Bronchial epithelial cell (primary cell): ENCODE results near the gene ATG12. TPM values are rescaled to one million over a fixed set of nuclear protein-coding genes. Genes with fewer than 3 reads are reported as not detected.

Experiments
- DNase-seq: peaks from one replicate; pipeline ENCODE4 v3.0.0-alpha.2; 2010; ENCODE audit warnings: low read depth
- FAIRE-seq: peaks from 2 replicates; lab custom pipeline; 2011; peaks lifted over from hg19 to GRCh38; lab: Jason Lieb, UNC
- H3K27me3 ChIP-seq: 2 replicates; pipeline ENCODE4 v1.5.1; 2011; ENCODE audit warnings: low read length; ENCODE audit not compliant: control insufficient read depth, insufficient read depth
- H3K36me3 ChIP-seq: 2 replicates; pipeline ENCODE4 v1.5.1; 2011; ENCODE audit warnings: low read length; ENCODE audit not compliant: control insufficient read depth, insufficient read depth
- H3K4me3 ChIP-seq: 2 replicates; pipeline ENCODE4 v1.5.1; 2011; ENCODE audit warnings: mild to moderate bottlenecking, low read depth, low read length, control low read depth
- total RNA-seq: library from RNA; depleted of rRNA; stranded (reverse); fragments of >200 nt; gene quantifications from 2 replicates; pipeline ENCODE4 v1.2.1, GENCODE V29; 2014
- TF ChIP-seq, protein P1 (sequence below): IDR thresholded peaks from 2 replicates; pipeline ENCODE4 v1.5.1; 2011; ENCODE audit warnings: mild to moderate bottlenecking, moderate library complexity, low read length, control low read depth, inconsistent platforms; ENCODE audit not compliant: insufficient read depth, severe bottlenecking

Gene ATG12
- total RNA-seq, 1 donor from 2014 or later: 45.5 TPM

DNA sequence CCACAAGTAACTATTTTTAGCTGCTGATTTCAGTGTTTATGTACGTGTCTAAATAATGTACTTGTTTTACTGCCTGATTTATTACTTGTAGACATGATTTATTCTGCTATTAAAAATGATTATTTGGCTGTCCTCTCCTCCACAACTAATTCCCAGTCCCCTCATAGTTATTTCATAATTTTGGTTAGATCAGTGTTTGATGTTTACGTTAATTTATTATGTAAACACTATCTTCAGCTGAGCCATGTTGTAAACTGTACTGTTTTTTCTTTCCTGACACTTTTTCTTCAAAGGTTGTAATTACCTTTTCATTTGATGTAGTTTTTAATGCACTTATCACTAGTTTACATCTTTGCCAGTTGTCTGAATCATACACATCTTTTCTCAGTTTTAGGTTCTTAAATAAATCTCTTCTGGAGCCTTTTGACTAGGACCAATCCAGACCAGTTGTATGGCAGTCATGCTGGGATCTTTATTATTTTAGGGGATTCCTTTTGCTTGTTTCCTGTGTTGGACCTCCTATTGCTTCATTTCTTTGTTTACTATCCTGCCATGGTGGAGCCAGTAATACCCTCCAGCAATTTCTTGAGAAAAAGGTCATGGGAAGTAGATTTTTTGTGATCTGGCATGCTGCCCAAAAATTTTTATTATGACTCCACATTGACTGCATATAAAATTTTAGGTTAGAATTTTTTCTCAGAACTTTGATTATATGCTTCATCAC lies 16.4 kb upstream of the ATG12 start:
- peak; percentile 37 for DNase-seq

DNA sequence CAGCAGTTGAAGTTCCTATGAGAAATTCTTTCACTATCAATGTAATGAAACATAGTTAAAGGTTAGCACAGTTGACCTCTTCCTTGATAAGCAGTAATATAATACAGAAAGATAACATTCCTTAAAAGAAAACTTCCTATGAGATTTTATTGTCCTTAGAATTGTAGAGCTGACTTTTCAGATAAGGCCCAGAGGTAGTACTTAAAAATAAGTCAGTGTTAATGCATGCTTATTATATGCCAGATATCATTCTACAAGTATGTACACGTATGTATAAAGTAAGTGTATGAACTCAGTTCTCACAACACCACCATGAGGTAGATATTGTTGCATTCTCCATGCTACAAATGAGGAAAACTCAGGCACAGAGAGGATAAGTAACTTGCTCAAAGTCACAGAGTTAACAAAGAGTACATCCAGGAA lies 15.7 kb upstream of the ATG12 start:
- Histone ChIP-seq H3K4me3 (no peak overlapping the region), H3K27me3 (no peaks in the 10 kb centered on the region), H3K36me3 (no peaks in the 10 kb centered on the region)
- DNase-seq: peak; percentile 34
- no peak for FAIRE-seq
- TF ChIP-seq, protein P1, sequence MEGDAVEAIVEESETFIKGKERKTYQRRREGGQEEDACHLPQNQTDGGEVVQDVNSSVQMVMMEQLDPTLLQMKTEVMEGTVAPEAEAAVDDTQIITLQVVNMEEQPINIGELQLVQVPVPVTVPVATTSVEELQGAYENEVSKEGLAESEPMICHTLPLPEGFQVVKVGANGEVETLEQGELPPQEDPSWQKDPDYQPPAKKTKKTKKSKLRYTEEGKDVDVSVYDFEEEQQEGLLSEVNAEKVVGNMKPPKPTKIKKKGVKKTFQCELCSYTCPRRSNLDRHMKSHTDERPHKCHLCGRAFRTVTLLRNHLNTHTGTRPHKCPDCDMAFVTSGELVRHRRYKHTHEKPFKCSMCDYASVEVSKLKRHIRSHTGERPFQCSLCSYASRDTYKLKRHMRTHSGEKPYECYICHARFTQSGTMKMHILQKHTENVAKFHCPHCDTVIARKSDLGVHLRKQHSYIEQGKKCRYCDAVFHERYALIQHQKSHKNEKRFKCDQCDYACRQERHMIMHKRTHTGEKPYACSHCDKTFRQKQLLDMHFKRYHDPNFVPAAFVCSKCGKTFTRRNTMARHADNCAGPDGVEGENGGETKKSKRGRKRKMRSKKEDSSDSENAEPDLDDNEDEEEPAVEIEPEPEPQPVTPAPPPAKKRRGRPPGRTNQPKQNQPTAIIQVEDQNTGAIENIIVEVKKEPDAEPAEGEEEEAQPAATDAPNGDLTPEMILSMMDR: no peak

More for the DNA sequence above, 16.4 kb upstream of the ATG12 start:
- Histone ChIP-seq H3K36me3 (no peaks in the 10 kb centered on the region), H3K4me3 (no peak overlapping the region), H3K27me3 (no peaks in the 10 kb centered on the region)
- no peak for FAIRE-seq
- TF ChIP-seq, protein P1: no peak

DNA sequence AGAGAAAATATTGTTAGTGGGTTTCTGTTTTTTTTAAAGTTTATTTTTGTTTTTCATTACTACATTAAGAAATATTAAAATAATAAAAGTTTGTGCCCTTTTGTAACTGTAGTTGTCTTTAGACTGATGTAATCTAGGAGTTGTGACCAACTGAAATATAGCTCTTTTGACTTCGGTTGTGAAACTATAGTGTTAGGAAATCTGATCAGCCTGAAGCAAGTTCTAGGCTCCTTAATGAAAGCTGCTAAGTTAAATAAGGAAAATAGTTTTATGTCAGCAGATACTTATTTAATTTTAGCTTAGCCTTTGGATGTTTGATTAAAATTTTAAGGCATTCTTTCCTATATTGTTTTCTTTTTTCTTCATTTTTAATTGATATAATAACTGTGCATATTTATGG lies 14.6 kb upstream of the ATG12 start:
- FAIRE-seq (no peak), DNase-seq (no peak)
- Histone ChIP-seq H3K4me3 (no peak overlapping the region), H3K36me3 (no peaks in the 10 kb centered on the region), H3K27me3 (no peaks in the 10 kb centered on the region)
- TF ChIP-seq, protein P1: no peak

DNA sequence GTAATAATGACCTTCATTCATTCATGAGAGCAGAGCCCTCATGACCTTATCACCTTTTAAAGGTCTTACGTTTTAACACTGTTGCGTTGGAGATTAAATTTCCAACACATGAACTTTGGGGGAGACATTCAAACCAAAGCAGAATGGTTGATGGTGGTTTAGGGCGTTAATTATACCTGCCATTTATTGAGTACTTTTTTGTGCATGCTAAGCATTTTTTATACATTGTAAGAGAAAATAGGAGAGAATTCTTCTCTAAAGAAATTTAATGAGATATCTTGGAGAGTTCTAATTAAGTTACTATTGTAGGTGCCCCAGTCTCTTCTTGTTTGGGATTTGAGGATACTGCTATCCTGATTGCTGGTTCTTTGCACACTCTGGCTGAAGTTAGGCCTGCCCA lies 12.8 kb upstream of the ATG12 start:
- no peak for FAIRE-seq
- no peak overlapping the region for H3K4me3 ChIP-seq
- no peaks in the 10 kb centered on the region for H3K27me3 ChIP-seq
- TF ChIP-seq, protein P1: no peak
- H3K36me3 ChIP-seq: no peaks in the 10 kb centered on the region
- DNase-seq: no peak

DNA sequence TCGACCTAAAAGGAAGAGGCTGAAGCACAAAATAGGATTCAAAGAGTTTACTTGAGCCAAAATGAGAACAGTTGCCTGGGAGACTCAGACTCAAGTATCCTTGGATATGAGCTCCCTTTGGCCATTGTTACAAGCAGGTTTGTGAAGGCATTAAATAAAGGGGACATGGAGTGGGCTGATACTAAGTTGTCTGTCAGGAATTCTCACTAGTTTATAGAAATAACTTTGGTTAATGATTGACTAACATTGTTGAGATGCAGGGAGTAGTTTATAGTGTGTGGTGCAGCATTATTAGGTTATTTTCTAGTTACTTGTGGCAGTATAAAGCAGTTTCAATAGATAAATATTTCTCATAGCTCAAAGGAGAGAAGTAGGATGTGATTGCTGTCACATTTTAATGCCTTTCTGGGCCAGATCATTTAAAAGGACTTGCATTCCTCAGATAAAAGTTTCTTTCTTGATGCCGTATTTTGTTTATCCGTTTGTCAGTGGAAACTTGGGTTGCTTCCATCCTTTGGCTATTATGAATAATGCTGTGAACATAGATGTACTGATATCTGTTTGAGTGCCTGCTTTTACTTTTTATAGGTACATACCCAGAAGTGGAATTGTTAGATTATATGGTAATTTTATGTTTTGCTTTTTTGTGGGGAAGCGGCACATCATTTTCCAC lies 9.5 kb upstream of the ATG12 start:
- no peaks in the 10 kb centered on the region for H3K36me3 ChIP-seq
- no peak for FAIRE-seq
- no peak overlapping the region for H3K4me3 ChIP-seq

More for the DNA sequence above, 9.5 kb upstream of the ATG12 start:
- TF ChIP-seq, protein P1: no peak
- no peaks in the 10 kb centered on the region for H3K27me3 ChIP-seq
- no peak for DNase-seq
